ENCODE measurements around the gene FHIP2A. TPM values are rescaled to one million over a fixed set of nuclear protein-coding genes. Genes with fewer than 3 reads are reported as not detected.

The FHIP2A gene
- total RNA-seq, 1 experiment from 2014 or later: 10.8 TPM

- CTCF ChIA-PET: interaction anchor here (1.2 kb wide), 1 partner anchor 12 kb away, joined by 3 read pairs; no protein-coding TSS in a partner anchor
- Mint-ChIP-seq H3K36me3 (ENCODE audit: insufficient read depth, unreplicated experiment) (no peaks in the 10 kb centered on the region), H3K27me3 (ENCODE audit: unreplicated experiment) (no peaks in the 10 kb centered on the region), H3K4me1 (ENCODE audit: low read depth, unreplicated experiment) (no peaks in the 10 kb centered on the region), H3K27ac (ENCODE audit: unreplicated experiment) (no peak overlapping the region), H3K9me3 (ENCODE audit: low read depth, unreplicated experiment) (no peaks in the 10 kb centered on the region), H3K4me3 (ENCODE audit: low read depth, unreplicated experiment) (no peak overlapping the region)
- BruUV-seq (replicated peaks): no TSS peak
- TF ChIP-seq, protein P1, sequence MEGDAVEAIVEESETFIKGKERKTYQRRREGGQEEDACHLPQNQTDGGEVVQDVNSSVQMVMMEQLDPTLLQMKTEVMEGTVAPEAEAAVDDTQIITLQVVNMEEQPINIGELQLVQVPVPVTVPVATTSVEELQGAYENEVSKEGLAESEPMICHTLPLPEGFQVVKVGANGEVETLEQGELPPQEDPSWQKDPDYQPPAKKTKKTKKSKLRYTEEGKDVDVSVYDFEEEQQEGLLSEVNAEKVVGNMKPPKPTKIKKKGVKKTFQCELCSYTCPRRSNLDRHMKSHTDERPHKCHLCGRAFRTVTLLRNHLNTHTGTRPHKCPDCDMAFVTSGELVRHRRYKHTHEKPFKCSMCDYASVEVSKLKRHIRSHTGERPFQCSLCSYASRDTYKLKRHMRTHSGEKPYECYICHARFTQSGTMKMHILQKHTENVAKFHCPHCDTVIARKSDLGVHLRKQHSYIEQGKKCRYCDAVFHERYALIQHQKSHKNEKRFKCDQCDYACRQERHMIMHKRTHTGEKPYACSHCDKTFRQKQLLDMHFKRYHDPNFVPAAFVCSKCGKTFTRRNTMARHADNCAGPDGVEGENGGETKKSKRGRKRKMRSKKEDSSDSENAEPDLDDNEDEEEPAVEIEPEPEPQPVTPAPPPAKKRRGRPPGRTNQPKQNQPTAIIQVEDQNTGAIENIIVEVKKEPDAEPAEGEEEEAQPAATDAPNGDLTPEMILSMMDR (IDR thresholded peaks at IDR 0.05; ENCODE audit: unreplicated experiment): no peak
- no peak for DNase-seq
- intact Hi-C loops (cut with micrococcal nuclease; ENCODE audit: unreplicated experiment): no loop called here
Measured at GRCh38 chr10:114868870-114869519, 47.4 kb downstream of the FHIP2A start.

DNA sequence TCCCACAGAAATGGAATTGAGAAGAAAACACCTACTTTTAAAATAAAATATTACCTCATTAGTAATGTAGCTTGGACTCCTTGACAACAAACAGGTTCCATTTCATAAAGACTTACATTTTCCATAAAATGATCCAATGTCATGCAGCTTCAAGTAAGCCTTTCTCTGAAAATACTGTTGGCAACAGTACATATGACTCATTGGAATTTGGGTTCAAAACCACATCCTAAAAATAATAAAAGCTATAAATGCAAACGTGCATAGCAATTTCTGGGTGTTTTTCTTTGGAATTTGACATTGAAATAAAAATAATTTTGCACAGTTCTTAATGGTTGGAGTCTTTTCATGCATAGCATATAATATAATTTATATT, 47.9 kb downstream of the FHIP2A start:
- no peaks in the 10 kb centered on the region for H3K36me3 Mint-ChIP-seq (ENCODE audit: insufficient read depth, unreplicated experiment)
- no peak overlapping the region for H3K4me3 Mint-ChIP-seq (ENCODE audit: low read depth, unreplicated experiment)
- CTCF ChIA-PET: interaction anchor here (1.2 kb wide), 1 partner anchor 13 kb away, joined by 3 read pairs; no protein-coding TSS in a partner anchor
- H3K4me1 Mint-ChIP-seq (ENCODE audit: low read depth, unreplicated experiment): no peaks in the 10 kb centered on the region
- no peak for DNase-seq
- no peaks in the 10 kb centered on the region for H3K9me3 Mint-ChIP-seq (ENCODE audit: low read depth, unreplicated experiment)
- no peak overlapping the region for H3K27ac Mint-ChIP-seq (ENCODE audit: unreplicated experiment)
- intact Hi-C loops (cut with micrococcal nuclease; ENCODE audit: unreplicated experiment): no loop called here
- H3K27me3 Mint-ChIP-seq (ENCODE audit: unreplicated experiment): no peaks in the 10 kb centered on the region
- TF ChIP-seq, protein P1 (IDR thresholded peaks at IDR 0.05; ENCODE audit: unreplicated experiment): no peak
- BruUV-seq (replicated peaks): no TSS peak

DNA sequence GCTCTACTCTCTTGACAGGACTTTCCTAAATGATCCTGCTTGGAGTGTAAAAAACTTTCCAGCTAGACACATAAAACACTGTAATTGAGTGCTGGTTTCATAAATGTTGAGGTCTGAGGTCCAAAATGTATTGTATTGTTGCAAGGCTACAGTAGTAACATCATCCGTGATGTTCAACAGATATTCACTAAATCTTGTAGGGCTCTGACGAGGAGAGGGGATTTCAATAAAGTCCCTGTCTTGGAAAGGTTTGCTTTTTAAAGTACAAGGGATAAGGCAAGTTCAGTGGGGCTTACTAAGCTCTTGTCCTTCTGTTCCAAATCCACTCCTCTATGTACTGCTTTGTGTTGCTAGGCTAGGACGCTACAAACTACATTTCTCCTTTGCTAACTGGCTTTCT, 48.9 kb downstream of the FHIP2A start:
- CTCF ChIA-PET: no interaction called here
- Mint-ChIP-seq H3K4me1 (ENCODE audit: low read depth, unreplicated experiment) (peaks cover 8% of the 10 kb centered on the region), H3K27me3 (ENCODE audit: unreplicated experiment) (no peaks in the 10 kb centered on the region), H3K9me3 (ENCODE audit: low read depth, unreplicated experiment) (no peaks in the 10 kb centered on the region), H3K36me3 (ENCODE audit: insufficient read depth, unreplicated experiment) (no peaks in the 10 kb centered on the region), H3K4me3 (ENCODE audit: low read depth, unreplicated experiment) (no peak overlapping the region), H3K27ac (ENCODE audit: unreplicated experiment) (no peak overlapping the region)
- TF ChIP-seq, protein P1 (IDR thresholded peaks at IDR 0.05; ENCODE audit: unreplicated experiment): no peak
- DNase-seq: no peak
- intact Hi-C loops (cut with micrococcal nuclease; ENCODE audit: unreplicated experiment): loop anchor here (10.0 kb wide), 1 partner anchor 224 kb away; the partner anchor contains the start of gene ATRNL1
- BruUV-seq (replicated peaks): no TSS peak

DNA sequence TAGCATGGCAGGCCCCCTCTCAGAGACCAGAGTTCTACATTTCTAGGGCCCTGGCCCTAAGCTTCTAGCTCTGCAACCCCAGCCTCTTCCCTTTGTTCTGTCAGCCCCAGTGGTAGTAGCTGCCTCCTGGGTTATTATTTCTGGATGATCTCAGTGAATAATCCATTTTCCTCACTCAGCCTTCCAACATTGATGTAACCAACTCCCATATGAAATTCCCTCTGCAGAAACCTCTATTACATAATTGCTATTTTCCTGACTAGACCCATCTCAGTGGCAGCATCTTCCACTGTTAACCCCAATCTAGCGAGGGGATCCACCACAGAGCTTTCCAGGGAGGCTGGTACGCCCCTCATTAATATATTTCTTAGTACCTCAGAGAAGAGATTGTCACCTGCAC, 49.8 kb downstream of the FHIP2A start:
- Mint-ChIP-seq H3K4me1 (ENCODE audit: low read depth, unreplicated experiment) (peaks cover 17% of the 10 kb centered on the region), H3K27me3 (ENCODE audit: unreplicated experiment) (no peaks in the 10 kb centered on the region), H3K36me3 (ENCODE audit: insufficient read depth, unreplicated experiment) (no peaks in the 10 kb centered on the region), H3K4me3 (ENCODE audit: low read depth, unreplicated experiment) (no peak overlapping the region), H3K27ac (ENCODE audit: unreplicated experiment) (no peak overlapping the region), H3K9me3 (ENCODE audit: low read depth, unreplicated experiment) (no peaks in the 10 kb centered on the region)
- CTCF ChIA-PET: no interaction called here
- BruUV-seq (replicated peaks): no TSS peak
- TF ChIP-seq, protein P1 (IDR thresholded peaks at IDR 0.05; ENCODE audit: unreplicated experiment): no peak
- no peak for DNase-seq
- intact Hi-C loops (cut with micrococcal nuclease; ENCODE audit: unreplicated experiment): loop anchor here (10.0 kb wide), 1 partner anchor 223 kb away; the partner anchor contains the start of gene ATRNL1

Other genes starting within 250 kb of the FHIP2A start
- gene ABLIM1, start 163.5 kb upstream of the FHIP2A start, total RNA-seq (2022): 81.1 and 89.4 TPM in 2 replicates
- gene TRUB1, start 116.4 kb downstream of the FHIP2A start, total RNA-seq (2022): 26.4 and 30.9 TPM in 2 replicates

Data from Calu3 (cell line).